ENCODE data around the gene PNKP. TPM values are rescaled to one million over a fixed set of nuclear protein-coding genes. Genes with fewer than 3 reads are reported as not detected.

PNKP gene
- total and polyA plus RNA-seq, 2 of the 8 experiments (the other 6 are each of a cell fraction or from before 2014, with no cell fraction given) = 45.8 to 105 TPM

GRCh38 chr19:49857061-49857837, 10.1 kb downstream of the PNKP start:
- Histone ChIP-seq H2AK5ac (ENCODE audit: low read depth, low read length) (no peak overlapping the region), H2BK5ac (ENCODE audit: low read depth, low read length) (no peak overlapping the region), H4K8ac (ENCODE audit: extremely low read depth, insufficient read depth, low read length) (no peak overlapping the region), H3K56ac (replicated peaks; ENCODE audit: insufficient read length, low read depth, low read length) (no peak overlapping the region), H2BK120ac (replicated peaks; ENCODE audit: low read depth, low read length) (no peak overlapping the region), H3K4me1 (replicated peaks in 1 of 4; ENCODE audit: control insufficient read depth in 3 of 4, insufficient read depth in 4 of 4, low read length in 3 of 4) (peaks cover 0 to 9% (median 5%) of the 10 kb centered on the region in 4 experiments; a peak in 5 of 7 replicates), H3K18ac (ENCODE audit: extremely low read depth, low read length) (no peak overlapping the region), H2BK15ac (ENCODE audit: low read length) (no peak overlapping the region), H4K20me1 (replicated peaks in 1 of 2; ENCODE audit: control insufficient read depth in 1 of 2, insufficient read depth in 2 of 2, low read length in 2 of 2) (peaks cover 48 to 61% of the 10 kb centered on the region in 2 experiments), H3K4me2 (ENCODE audit: insufficient read depth in 1 of 2, low read depth in 2 of 2, low read length in 2 of 2) (no peak overlapping the region), H3K4me3 (ENCODE audit: extremely low read depth in 1 of 4, insufficient read depth in 2 of 4, low read depth in 3 of 4, low read length in 4 of 4) (no peak overlapping the region), H3K27me3 (replicated peaks in 1 of 4; ENCODE audit: control insufficient read depth in 3 of 4, extremely low read depth in 1 of 4, insufficient read depth in 3 of 4, low read length in 3 of 4) (no peaks in the 10 kb centered on the region), H3K79me1 (ENCODE audit: low read depth, low read length) (peaks cover 16% of the 10 kb centered on the region), H3K36me3 (ENCODE audit: control insufficient read depth in 2 of 4, insufficient read depth in 4 of 4, low read length in 3 of 4) (peaks cover 21 to 77% (median 47%) of the 10 kb centered on the region in 4 experiments), H3K4ac (replicated peaks; ENCODE audit: insufficient read length, low read depth, low read length) (no peak overlapping the region), H3K9ac (replicated peaks in 1 of 4; ENCODE audit: extremely low read depth in 1 of 4, low read depth in 3 of 4, low read length in 3 of 4) (no peak overlapping the region), H3K9me3 (ENCODE audit: insufficient read depth in 2 of 2, low read depth in 1 of 2, low read length in 1 of 2) (no peaks in the 10 kb centered on the region), H3K27ac (ENCODE audit: low read depth, low read length) (no peak overlapping the region), H2BK20ac (ENCODE audit: low read length) (no peak overlapping the region), H2BK12ac (ENCODE audit: low read depth, low read length) (no peak overlapping the region), H4K91ac (replicated peaks; ENCODE audit: insufficient read length, low read length) (no peak overlapping the region), H2AFZ (ENCODE audit: low read length) (no peak overlapping the region), H3K14ac (ENCODE audit: insufficient read length) (no peak overlapping the region), H3K79me2 (ENCODE audit: control insufficient read depth in 1 of 2, insufficient read depth in 2 of 2, low read length in 2 of 2) (peaks cover 10 to 23% of the 10 kb centered on the region in 2 experiments), H4K5ac (ENCODE audit: insufficient read length, low read depth, low read length) (no peak overlapping the region), H3K23me2 (ENCODE audit: low read depth, low read length) (peaks cover 1% of the 10 kb centered on the region; the same call in 1 of the 2 replicates), H3K23ac (ENCODE audit: insufficient read length) (no peak overlapping the region)
- POLR2A ChIA-PET (ENCODE audit: partially characterized antibody) = interaction anchor here (0.6 to 12.4 kb wide), 16 partner anchors 9 to 179 kb away, joined by 3 to 247 read pairs (median 4); partner anchors contain the start of genes AKT1S1, FUZ, MED25 and PNKP
- no peak for FAIRE-seq
- TF ChIP-seq POLR2AphosphoS5 (IDR thresholded peaks at IDR 0.05; ENCODE audit: low read depth, low read length) (peak; percentile 87; the same call in 1 of the 2 replicates), SIRT6 (IDR thresholded peaks at IDR 0.05; ENCODE audit: low read length) (no peak), POLR2A (IDR thresholded peaks at IDR 0.05; ENCODE audit: control extremely low read depth in 1 of 2, low read depth in 2 of 2, low read length in 2 of 2) (peak in 1 of 2 experiments; percentile 64; a peak in 1 of 3 replicates)
- no peak for DNase-seq (ENCODE audit: low read depth in 1 of 2, low spot score in 2 of 2)
- CTCF ChIA-PET (ENCODE audit: partially characterized antibody) = interaction anchor here (1.7 kb wide), 2 partner anchors 9 to 31 kb away, joined by 3 to 4 read pairs; no protein-coding TSS in a partner anchor
- 93% methylated on average over 24 of the region's 26 CpGs; no CpG with 5 or more reads in 1 of the 2 experiments for WGBS, 2 experiments (ENCODE audit: extremely low coverage in 1 of 2, insufficient coverage in 1 of 2, insufficient read length in 1 of 2, insufficient replicate concordance in 2 of 2, low coverage in 1 of 2, low lambda C conversion rate in 2 of 2, missing lambda C conversion rate in 1 of 2)

All from H1 (cell line).